GM12875 (cell line): ENCODE measurements around the gene SETBP1.

Experiments
- H3K4me3 ChIP-seq: one replicate; pipeline ENCODE4 v1.5.1; 2011; ENCODE audit warnings: low read depth, low read length, control low read depth
- TF ChIP-seq, protein P1 (sequence below): IDR thresholded peaks from 2 replicates; pipeline ENCODE4 v1.5.1; 2011; ENCODE audit warnings: low read depth, mild to moderate bottlenecking, control low read depth, inconsistent platforms, low read length, moderate library complexity, borderline replicate concordance; ENCODE audit not compliant: insufficient read depth

Gene SETBP1

DNA sequence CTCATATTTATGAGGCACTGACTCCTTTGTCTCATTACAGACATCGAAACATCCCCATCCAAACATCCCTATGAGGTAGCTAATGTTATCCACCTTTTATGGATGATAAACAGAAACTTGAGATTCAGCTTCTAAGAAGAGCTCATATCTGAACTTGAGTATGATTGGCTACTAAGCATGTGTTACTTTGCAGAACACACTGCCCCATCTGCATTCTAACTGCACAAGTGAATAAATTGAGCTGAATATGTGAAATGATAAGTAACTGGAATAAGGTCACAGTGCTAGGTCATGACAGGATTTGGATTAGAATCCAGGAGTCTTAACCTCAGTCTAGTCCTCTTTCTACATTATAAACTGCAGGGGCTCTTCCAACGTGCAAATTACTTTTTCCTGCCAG, 172.7 kb downstream of the SETBP1 start:
- H3K4me3 ChIP-seq = no peak overlapping the region
- TF ChIP-seq, protein P1, sequence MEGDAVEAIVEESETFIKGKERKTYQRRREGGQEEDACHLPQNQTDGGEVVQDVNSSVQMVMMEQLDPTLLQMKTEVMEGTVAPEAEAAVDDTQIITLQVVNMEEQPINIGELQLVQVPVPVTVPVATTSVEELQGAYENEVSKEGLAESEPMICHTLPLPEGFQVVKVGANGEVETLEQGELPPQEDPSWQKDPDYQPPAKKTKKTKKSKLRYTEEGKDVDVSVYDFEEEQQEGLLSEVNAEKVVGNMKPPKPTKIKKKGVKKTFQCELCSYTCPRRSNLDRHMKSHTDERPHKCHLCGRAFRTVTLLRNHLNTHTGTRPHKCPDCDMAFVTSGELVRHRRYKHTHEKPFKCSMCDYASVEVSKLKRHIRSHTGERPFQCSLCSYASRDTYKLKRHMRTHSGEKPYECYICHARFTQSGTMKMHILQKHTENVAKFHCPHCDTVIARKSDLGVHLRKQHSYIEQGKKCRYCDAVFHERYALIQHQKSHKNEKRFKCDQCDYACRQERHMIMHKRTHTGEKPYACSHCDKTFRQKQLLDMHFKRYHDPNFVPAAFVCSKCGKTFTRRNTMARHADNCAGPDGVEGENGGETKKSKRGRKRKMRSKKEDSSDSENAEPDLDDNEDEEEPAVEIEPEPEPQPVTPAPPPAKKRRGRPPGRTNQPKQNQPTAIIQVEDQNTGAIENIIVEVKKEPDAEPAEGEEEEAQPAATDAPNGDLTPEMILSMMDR = no peak

DNA sequence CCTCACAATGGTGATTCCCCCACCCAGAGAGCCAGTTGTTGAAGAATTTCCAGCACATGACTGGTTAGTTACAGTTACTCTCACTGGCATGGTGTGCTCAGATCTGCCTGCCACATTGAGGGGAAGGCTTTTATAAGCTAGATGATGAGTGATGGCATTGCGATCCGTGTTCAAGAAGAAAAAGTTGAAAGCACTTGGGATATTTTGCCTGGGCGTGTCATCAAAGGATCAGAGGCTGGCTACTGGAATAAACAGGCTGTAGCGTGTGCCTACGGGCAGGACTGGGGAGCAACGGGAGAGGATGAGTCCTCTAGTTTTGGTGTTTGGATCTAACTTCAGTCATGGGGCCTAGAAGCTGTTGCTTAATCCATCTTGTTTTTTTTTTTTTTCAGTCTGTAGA, 175.0 kb downstream of the SETBP1 start:
- TF ChIP-seq, protein P1 = no peak
- no peak overlapping the region for H3K4me3 ChIP-seq

DNA sequence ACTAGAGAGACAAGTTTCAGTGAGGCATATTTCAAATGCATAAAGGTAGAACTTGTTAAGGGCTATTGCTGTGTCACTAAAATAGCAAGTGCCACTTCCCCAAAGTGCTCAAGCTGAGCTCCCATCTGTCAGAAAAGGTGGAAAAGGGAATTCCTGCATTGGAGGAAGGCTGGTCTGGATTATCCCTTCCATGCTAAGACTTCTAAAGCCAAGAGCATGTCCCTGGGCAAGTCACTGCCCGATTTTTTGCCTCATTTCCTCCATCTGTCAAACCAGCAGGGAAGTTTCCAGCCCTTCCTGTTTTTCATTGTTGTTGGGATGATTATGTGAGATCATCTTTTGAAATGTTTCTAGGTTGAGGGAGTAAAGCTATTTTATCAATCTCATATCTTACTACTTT, 175.5 kb downstream of the SETBP1 start:
- TF ChIP-seq, protein P1 = no peak
- H3K4me3 ChIP-seq = no peak overlapping the region

DNA sequence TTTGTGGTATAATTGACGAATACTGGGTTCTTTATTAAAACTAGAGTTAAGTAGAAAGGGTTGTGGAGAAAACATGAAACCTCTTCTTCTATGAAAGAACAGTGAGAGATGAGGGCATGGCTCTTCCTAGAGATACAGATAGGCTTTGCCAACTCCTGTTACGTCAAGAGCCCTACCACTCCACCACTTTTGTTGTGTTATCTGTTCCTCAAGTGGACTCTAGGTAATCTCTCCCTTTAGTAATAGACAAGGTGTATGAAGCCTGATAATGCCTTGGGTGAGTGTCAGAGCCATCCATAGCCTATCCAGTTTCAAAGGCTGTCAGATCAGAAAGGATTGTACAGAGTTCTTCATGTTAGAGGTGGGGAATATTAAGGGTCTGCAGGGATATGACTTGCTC, 176.4 kb downstream of the SETBP1 start:
- H3K4me3 ChIP-seq = no peak overlapping the region
- TF ChIP-seq, protein P1 = no peak

DNA sequence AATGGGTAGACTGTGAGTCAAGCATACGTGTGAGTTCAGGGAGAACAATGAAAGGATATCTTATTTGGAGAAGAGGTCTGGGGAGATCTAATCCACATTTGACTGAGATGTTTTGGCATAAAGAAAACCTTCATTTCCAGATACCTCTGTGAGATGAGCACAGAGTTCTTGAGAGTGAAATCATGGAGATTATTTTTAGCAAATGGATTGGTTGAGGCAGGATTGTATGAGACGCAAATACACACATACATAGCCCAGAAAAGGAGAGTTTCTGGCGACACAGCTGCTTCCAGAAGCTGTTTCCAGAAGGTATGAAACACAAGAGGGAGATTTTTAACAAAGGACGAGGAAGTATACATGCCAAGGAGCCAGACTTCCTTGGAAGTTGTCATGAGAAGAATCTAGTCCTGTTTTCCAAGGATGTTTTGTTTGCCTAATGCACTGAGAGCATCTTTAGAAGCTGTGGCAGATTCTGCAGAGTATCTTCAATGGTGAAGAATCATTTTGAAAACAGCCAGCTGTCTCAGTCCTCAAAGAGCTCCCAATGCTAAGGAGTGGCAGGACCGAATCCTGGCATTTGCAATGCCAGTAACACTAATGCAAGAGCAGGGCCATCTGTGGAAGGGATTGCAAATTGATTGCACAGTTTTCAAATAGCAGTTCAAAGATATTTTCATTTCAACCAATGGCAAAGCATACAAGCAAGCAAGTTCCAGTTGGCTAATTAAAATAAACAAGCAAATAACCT, 177.2 kb downstream of the SETBP1 start:
- TF ChIP-seq, protein P1 = no peak
- H3K4me3 ChIP-seq = no peak overlapping the region

DNA sequence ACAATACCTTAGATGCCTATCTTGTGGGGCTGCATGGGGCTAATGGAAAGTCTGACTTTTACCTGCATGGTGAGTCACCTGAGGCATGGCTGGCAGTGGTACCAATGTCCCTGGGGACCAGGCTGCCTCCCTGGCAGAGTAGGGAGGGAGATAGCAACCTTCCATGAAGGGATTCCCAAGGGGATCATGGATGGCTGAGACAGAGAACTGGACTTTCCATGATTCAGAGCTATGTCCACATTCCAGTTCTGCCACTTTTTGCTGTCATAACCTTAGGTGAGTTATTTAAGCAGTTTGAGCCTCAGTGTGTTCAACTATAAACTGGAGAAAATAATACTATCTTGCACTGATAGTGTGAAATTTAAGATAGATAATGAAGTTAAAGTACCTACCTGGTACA, 178.6 kb downstream of the SETBP1 start:
- no peak overlapping the region for H3K4me3 ChIP-seq

DNA sequence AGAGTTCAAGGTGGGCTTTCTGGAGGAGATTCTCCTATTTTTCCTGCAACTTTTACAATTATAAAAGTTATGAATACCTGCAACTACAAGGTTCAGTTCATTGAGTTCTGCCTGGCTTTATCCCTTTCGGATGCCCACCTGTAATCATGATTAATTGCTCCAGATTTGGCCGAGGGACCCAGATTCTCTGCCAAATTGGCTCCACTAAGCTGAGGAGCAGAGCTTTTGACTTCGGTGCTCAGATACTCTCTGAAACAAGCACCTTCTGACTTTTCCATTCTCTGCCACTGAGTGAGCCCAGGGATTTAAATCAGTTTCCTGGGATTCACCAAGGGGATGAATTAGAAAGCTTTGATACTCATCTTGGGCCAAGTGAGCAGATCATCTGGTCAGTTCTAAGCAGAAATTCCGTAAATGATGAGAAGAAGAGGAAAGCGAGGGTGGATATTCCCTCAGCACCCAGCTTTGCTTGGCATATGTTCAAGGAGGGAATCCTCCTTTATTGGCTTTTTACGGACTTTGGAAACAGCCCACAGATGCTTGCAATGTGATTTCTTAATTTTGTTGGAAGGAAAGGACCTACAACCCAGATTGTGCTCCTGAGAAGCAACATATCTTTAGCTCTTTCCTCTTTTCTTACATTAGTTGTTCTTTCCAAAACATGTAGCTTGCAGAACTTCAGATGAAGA, 179.2 kb downstream of the SETBP1 start:
- no peak overlapping the region for H3K4me3 ChIP-seq
- TF ChIP-seq, protein P1 = no peak

More for the DNA sequence above, 178.6 kb downstream of the SETBP1 start:
- TF ChIP-seq, protein P1 = no peak
